NCI-H1436 treated with DMSO at 0.1 percent for 48 hours (cell line): ENCODE results near the gene TCOF1.

Source experiments
- DNase-seq: peaks from one replicate; lab custom pipeline; 2025; lab: John Stamatoyannopoulos, UW

The TCOF1 gene

GRCh38 chr5:150325426-150325825 lies 32.1 kb upstream of the TCOF1 start:
- DNase-seq = no peak

- no peak for DNase-seq
Measured at GRCh38 chr5:150326707-150327106, 30.8 kb upstream of the TCOF1 start.

- DNase-seq = no peak
Measured at GRCh38 chr5:150327139-150327538, 30.4 kb upstream of the TCOF1 start.

GRCh38 chr5:150328515-150328914 lies 29.0 kb upstream of the TCOF1 start:
- DNase-seq = no peak

GRCh38 chr5:150329038-150329437 lies 28.5 kb upstream of the TCOF1 start:
- no peak for DNase-seq

GRCh38 chr5:150329881-150330876 lies 27.3 kb upstream of the TCOF1 start:
- DNase-seq = no peak

GRCh38 chr5:150333400-150333799 lies 24.1 kb upstream of the TCOF1 start:
- DNase-seq = no peak

- no peak for DNase-seq
Measured at GRCh38 chr5:150335778-150336177, 21.7 kb upstream of the TCOF1 start.

- DNase-seq = no peak
Measured at GRCh38 chr5:150338546-150338945, 19.0 kb upstream of the TCOF1 start.

- no peak for DNase-seq
Measured at GRCh38 chr5:150339165-150339564, 18.3 kb upstream of the TCOF1 start.

GRCh38 chr5:150339841-150340240 lies 17.7 kb upstream of the TCOF1 start:
- DNase-seq = no peak

GRCh38 chr5:150340614-150341255 lies 16.8 kb upstream of the TCOF1 start:
- no peak for DNase-seq

- DNase-seq = no peak
Measured at GRCh38 chr5:150341331-150341730, 16.2 kb upstream of the TCOF1 start.

- DNase-seq = no peak
Measured at GRCh38 chr5:150341989-150342388, 15.5 kb upstream of the TCOF1 start.

GRCh38 chr5:150342583-150342982 lies 14.9 kb upstream of the TCOF1 start:
- no peak for DNase-seq

- DNase-seq = no peak
Measured at GRCh38 chr5:150343994-150344631, 13.4 kb upstream of the TCOF1 start.

GRCh38 chr5:150345716-150346115 lies 11.8 kb upstream of the TCOF1 start:
- DNase-seq = no peak

- DNase-seq = no peak
Measured at GRCh38 chr5:150346592-150346991, 10.9 kb upstream of the TCOF1 start.

- DNase-seq = no peak
Measured at GRCh38 chr5:150347003-150347402, 10.5 kb upstream of the TCOF1 start.

- DNase-seq = no peak
Measured at GRCh38 chr5:150347451-150347850, 10.0 kb upstream of the TCOF1 start.

- no peak for DNase-seq
Measured at GRCh38 chr5:150349681-150350275, 7.7 kb upstream of the TCOF1 start.
